ENCODE data around the gene NOS2. TPM values are rescaled to one million over a fixed set of nuclear protein-coding genes. Genes with fewer than 3 reads are reported as not detected.
A peak's percentile ranks its signal among the peaks of the same experiment; 100 is the strongest.

Gene NOS2
- total RNA-seq, 4 donors from 2014 or later: 0.18 to 0.97 (median 0.38) TPM; not detected in 1

- H3K4me1 ChIP-seq: peaks cover 7% of the 10 kb centered on the region
- DNase-seq (ENCODE audit: low spot score in 2 of 2): peak in 1 of 2 donors; percentile 69
- no peak overlapping the region for H3K4me3 ChIP-seq
- no peaks in the 10 kb centered on the region for H3K27me3 ChIP-seq
- TF ChIP-seq POLR2A (IDR thresholded peaks at IDR 0.05) (no peak), POLR2AphosphoS5 (IDR thresholded peaks at IDR 0.05) (no peak), CTCF (IDR thresholded peaks at IDR 0.05) (no peak), EP300 (IDR thresholded peaks at IDR 0.05) (no peak)
- H3K27ac ChIP-seq: no peak overlapping the region
- no peaks in the 10 kb centered on the region for H3K9me3 ChIP-seq
- WGBS: 54% methylated on average over 17 of the region's 17 CpGs
- H3K36me3 ChIP-seq: no peaks in the 10 kb centered on the region
These were observed 7.5 kb upstream of the NOS2 start for GRCh38 chr17:27807567-27808470.

- Histone ChIP-seq H3K4me3 (peak overlapping the region; percentile 37), H3K27me3 (no peaks in the 10 kb centered on the region), H3K4me1 (peaks cover 7% of the 10 kb centered on the region), H3K27ac (no peak overlapping the region), H3K9me3 (no peaks in the 10 kb centered on the region), H3K36me3 (no peaks in the 10 kb centered on the region)
- peak; percentile 74 to 85 for TF ChIP-seq CTCF (IDR thresholded peaks at IDR 0.05)
- TF ChIP-seq POLR2A (IDR thresholded peaks at IDR 0.05): no peak
- WGBS: 1% methylated on average over 14 of the region's 14 CpGs
- peak; percentile 88 for DNase-seq (ENCODE audit: low spot score in 2 of 2)
These were observed 5.3 kb upstream of the NOS2 start for GRCh38 chr17:27805520-27806146.

GRCh38 chr17:27804113-27804512 lies 3.8 kb upstream of the NOS2 start:
- TF ChIP-seq POLR2A (IDR thresholded peaks at IDR 0.05) (no peak), POLR2AphosphoS5 (IDR thresholded peaks at IDR 0.05) (no peak), CTCF (IDR thresholded peaks at IDR 0.05) (no peak), EP300 (IDR thresholded peaks at IDR 0.05) (no peak)
- H3K4me3 ChIP-seq: no peak overlapping the region
- no peak for DNase-seq (ENCODE audit: low spot score in 2 of 2)
- H3K9me3 ChIP-seq: no peaks in the 10 kb centered on the region
- H3K4me1 ChIP-seq: peaks cover 7% of the 10 kb centered on the region
- no peak overlapping the region for H3K27ac ChIP-seq
- H3K27me3 ChIP-seq: no peaks in the 10 kb centered on the region
- 84% methylated on average over 5 of the region's 10 CpGs for WGBS
- no peaks in the 10 kb centered on the region for H3K36me3 ChIP-seq

- H3K27ac ChIP-seq: no peak overlapping the region
- no peak overlapping the region for H3K4me3 ChIP-seq
- H3K36me3 ChIP-seq: no peaks in the 10 kb centered on the region
- no peaks in the 10 kb centered on the region for H3K9me3 ChIP-seq
- WGBS: 82% methylated on average over 7 of the region's 7 CpGs
- no peaks in the 10 kb centered on the region for H3K27me3 ChIP-seq
- no peak for TF ChIP-seq POLR2AphosphoS5 (IDR thresholded peaks at IDR 0.05)
- no peak for TF ChIP-seq POLR2A (IDR thresholded peaks at IDR 0.05)
- TF ChIP-seq EP300 (IDR thresholded peaks at IDR 0.05): no peak
- no peak for TF ChIP-seq CTCF (IDR thresholded peaks at IDR 0.05)
- H3K4me1 ChIP-seq: peaks cover 7% of the 10 kb centered on the region
- no peak for DNase-seq (ENCODE audit: low spot score in 2 of 2)
These were observed 2.8 kb upstream of the NOS2 start for GRCh38 chr17:27802962-27803680.

GRCh38 chr17:27802033-27802432 lies 1.7 kb upstream of the NOS2 start:
- TF ChIP-seq EP300 (IDR thresholded peaks at IDR 0.05) (no peak), POLR2AphosphoS5 (IDR thresholded peaks at IDR 0.05) (no peak), CTCF (IDR thresholded peaks at IDR 0.05) (no peak), POLR2A (IDR thresholded peaks at IDR 0.05) (no peak)
- Histone ChIP-seq H3K4me1 (peaks cover 7% of the 10 kb centered on the region), H3K36me3 (no peaks in the 10 kb centered on the region), H3K27me3 (no peaks in the 10 kb centered on the region), H3K27ac (no peak overlapping the region), H3K9me3 (no peaks in the 10 kb centered on the region), H3K4me3 (no peak overlapping the region)
- 86% methylated on average over 2 of the region's 2 CpGs for WGBS
- DNase-seq (ENCODE audit: low spot score in 2 of 2): no peak
